ENCODE results near the gene HRG.

- TF ChIP-seq CTCF (IDR thresholded peaks at IDR 0.05; ENCODE audit: control extremely low read depth in 1 of 3, insufficient read depth in 1 of 3, low read depth in 1 of 3, low read length in 3 of 3) (no peak), JUN (IDR thresholded peaks at IDR 0.05; ENCODE audit: low read depth, low read length) (no peak), USF2 (IDR thresholded peaks at IDR 0.05; ENCODE audit: low read length) (no peak), FOSL1 (IDR thresholded peaks at IDR 0.05; ENCODE audit: insufficient read depth, low read depth, low read length) (no peak), MAX (IDR thresholded peaks at IDR 0.05) (no peak), RXRA (IDR thresholded peaks at IDR 0.05; ENCODE audit: insufficient read depth, low read depth, low read length) (no peak)
These were observed 37.1 kb upstream of the HRG start for GRCh38 chr3:186628756-186629155.
